CD4-positive, alpha-beta T cell treated with Interleukin-6 for 4 hours (primary cell): Measurements from ENCODE around the gene USP37.

ENCODE experiments used
- DNase-seq: peaks from one replicate; pipeline ENCODE4 v3.0.0-alpha.2; 2020; ENCODE audit warnings: mixed read lengths

The USP37 gene

GRCh38 chr2:218429911-218430692 lies 138.0 kb downstream of the USP37 start:
- no peak for DNase-seq

- DNase-seq = no peak
These were observed 139.1 kb downstream of the USP37 start for GRCh38 chr2:218428846-218429558.

GRCh38 chr2:218427741-218428140 lies 140.4 kb downstream of the USP37 start:
- no peak for DNase-seq

GRCh38 chr2:218425531-218425930 lies 142.6 kb downstream of the USP37 start:
- no peak for DNase-seq

GRCh38 chr2:218423584-218423983 lies 144.6 kb downstream of the USP37 start:
- DNase-seq = no peak

GRCh38 chr2:218422403-218423086 lies 145.6 kb downstream of the USP37 start:
- DNase-seq = no peak

GRCh38 chr2:218421027-218421426 lies 147.1 kb downstream of the USP37 start:
- DNase-seq = no peak

GRCh38 chr2:218419630-218420216 lies 148.4 kb downstream of the USP37 start:
- DNase-seq = no peak

GRCh38 chr2:218418717-218419458 lies 149.3 kb downstream of the USP37 start, which contains the start of gene VIL1:
Gene VIL1 (plus strand): TSS chr2:218419123. CDS start chr2:218423779, 4,656 bp downstream.
- DNase-seq = no peak

GRCh38 chr2:218418321-218418716 lies 149.8 kb downstream of the USP37 start:
- DNase-seq = no peak

- DNase-seq = no peak
These were observed 160.4 kb downstream of the USP37 start for GRCh38 chr2:218407717-218408116.

- DNase-seq = peak; percentile 83
These were observed 161.1 kb downstream of the USP37 start for GRCh38 chr2:218406949-218407618.

- peak; percentile 97 for DNase-seq
These were observed 161.8 kb downstream of the USP37 start for GRCh38 chr2:218406209-218406948.

- no peak for DNase-seq
These were observed 162.4 kb downstream of the USP37 start for GRCh38 chr2:218405746-218406208.

GRCh38 chr2:218405086-218405745 lies 162.9 kb downstream of the USP37 start:
- no peak for DNase-seq

GRCh38 chr2:218404351-218405085 lies 163.6 kb downstream of the USP37 start:
- no peak for DNase-seq

GRCh38 chr2:218403810-218404209 lies 164.3 kb downstream of the USP37 start:
- no peak for DNase-seq

GRCh38 chr2:218402911-218403411 lies 165.2 kb downstream of the USP37 start:
- DNase-seq = no peak

GRCh38 chr2:218402491-218402901 lies 165.7 kb downstream of the USP37 start:
- DNase-seq = no peak
